SKM-1 treated with dmso at 0.1 percent for 144 hours (cell line): ENCODE measurements around the gene SLC25A11.
"Not testable (repeated sequence)": the region's sequence is repeated elsewhere in the genome, so short reads cannot be mapped to it uniquely, and the experiment has no call there.

Experiments
- DNase-seq: peaks from one replicate; lab custom pipeline; 2025; ENCODE audit not compliant: unreplicated experiment; lab: John Stamatoyannopoulos, UW

The SLC25A11 gene

GRCh38 chr17:4945176-4945943, 5.5 kb upstream of the SLC25A11 start:
- peak; percentile 9 for DNase-seq

- no peak for DNase-seq
Observed at GRCh38 chr17:4944554-4945175, 4.8 kb upstream of the SLC25A11 start.

GRCh38 chr17:4944163-4944553, 4.3 kb upstream of the SLC25A11 start:
- DNase-seq, result peak; percentile 40

GRCh38 chr17:4942760-4943508, 3.1 kb upstream of the SLC25A11 start:
- DNase-seq, result no peak

GRCh38 chr17:4941319-4941610, 1.4 kb upstream of the SLC25A11 start:
- no peak for DNase-seq

GRCh38 chr17:4940555-4941318, 891 bp upstream of the SLC25A11 start:
- no peak for DNase-seq

- DNase-seq, result no peak
Observed at GRCh38 chr17:4939546-4939795, 375 bp downstream of the SLC25A11 start.

- no peak for DNase-seq
Observed at GRCh38 chr17:4938688-4939545, 929 bp downstream of the SLC25A11 start.

- no peak for DNase-seq
Observed at GRCh38 chr17:4938069-4938491, 1.8 kb downstream of the SLC25A11 start.

- no peak for DNase-seq
Observed at GRCh38 chr17:4937553-4937952, 2.3 kb downstream of the SLC25A11 start.

- no peak for DNase-seq
Observed at GRCh38 chr17:4936436-4936835, 3.4 kb downstream of the SLC25A11 start.

GRCh38 chr17:4935650-4936049, 4.2 kb downstream of the SLC25A11 start:
- DNase-seq, result no peak

- DNase-seq, result peak; percentile 32
Observed at GRCh38 chr17:4934173-4934979, 5.5 kb downstream of the SLC25A11 start.

- DNase-seq, result no peak
Observed at GRCh38 chr17:4933646-4934045, 6.2 kb downstream of the SLC25A11 start.

- DNase-seq, result no peak
Observed at GRCh38 chr17:4932756-4933155, 7.1 kb downstream of the SLC25A11 start.

- DNase-seq, result no peak
Observed at GRCh38 chr17:4931963-4932362, 7.9 kb downstream of the SLC25A11 start, which contains the start of gene GP1BA. Gene GP1BA (plus strand): TSS chr17:4932277. CDS start chr17:4932605, 328 bp downstream.

GRCh38 chr17:4928881-4929280, 11.0 kb downstream of the SLC25A11 start:
- no peak for DNase-seq

GRCh38 chr17:4926577-4927335, 13.1 kb downstream of the SLC25A11 start:
- not testable (repeated sequence) for DNase-seq

- no peak for DNase-seq
Observed at GRCh38 chr17:4921320-4921719, 18.5 kb downstream of the SLC25A11 start.
